HepG2 (cell line): ENCODE data around the gene COQ9. TPM values are rescaled to one million over a fixed set of nuclear protein-coding genes. Genes with fewer than 3 reads are reported as not detected.

Source experiments
- ATAC-seq: fragments of 200-7000 bp; cut with Tn5 transposase; 3 replicates; pipeline ENCODE4 v1.9.1; 2020; ENCODE audit warnings: mild to moderate bottlenecking, moderate library complexity
- BruUV-seq: library from RNA; stranded (reverse); fragments of 400-500 nt; replicated peaks from 2 replicates; lab custom pipeline; 2021; lab: Mats Ljungman, UMichigan
- CTCF ChIA-PET: fragments of 300-600 bp; formaldehyde crosslinking; extraction: SDS; loops from one replicate; lab custom pipeline; 2021; ENCODE audit warnings: low total read pairs, inconsistent platforms, low intra/inter-chr PET ratio; lab: Yijun Ruan, JAX
- POLR2A ChIA-PET: fragments of 350-600 bp; sonication (Branson Sonifier 250); formaldehyde crosslinking; loops from one replicate; lab custom pipeline; 2020; ENCODE audit warnings: antibody characterized with exemption, inconsistent platforms; lab: Yijun Ruan, JAX
- DNase-seq: peaks from one replicate; pipeline ENCODE4 v3.0.0-alpha.2; 2015; ENCODE audit warnings: low spot score
- FAIRE-seq: peaks from 3 replicates; lab custom pipeline; 2011; peaks lifted over from hg19 to GRCh38; lab: Jason Lieb, UNC
- H2AFZ ChIP-seq: one replicate; pipeline ENCODE4 v1.6.1; 2011; ENCODE audit warnings: low read length, inconsistent platforms
- H3K27ac ChIP-seq: fragments of 300-600 bp; 3 replicates; pipeline ENCODE4 v1.8.0; 2011; ENCODE audit warnings: mixed run types, mild to moderate bottlenecking, mixed read lengths, low read length, inconsistent platforms; ENCODE audit not compliant: insufficient read depth; ENCODE audit errors: extremely low read length
- H3K27me3 ChIP-seq, 2 experiments: fragments of 200-600 bp in 1 of 2; 2 replicates in 1 of 2; 3 replicates in 1 of 2; pipeline versions ENCODE4 v1.6.0 to v1.8.0; 2011; ENCODE audit warnings: low read length in 2 of 2, mild to moderate bottlenecking in 2 of 2, moderate library complexity in 2 of 2, inconsistent platforms in 1 of 2; ENCODE audit not compliant: insufficient read depth in 2 of 2, control insufficient read depth in 1 of 2
- H3K36me3 ChIP-seq, 2 experiments: fragments of 200-600 bp in 1 of 2; replicated peaks in 1 of 2; 2 replicates in 1 of 2; 3 replicates in 1 of 2; pipeline versions ENCODE4 v1.5.1 to v1.8.0; 2011; ENCODE audit warnings: low read length in 2 of 2, inconsistent platforms in 1 of 2; ENCODE audit not compliant: insufficient read depth in 2 of 2, control insufficient read depth in 1 of 2
- H3K4me1 ChIP-seq: 2 replicates; pipeline ENCODE4 v1.5.1; 2012; ENCODE audit warnings: low read length, inconsistent platforms; ENCODE audit not compliant: insufficient read depth
- H3K4me2 ChIP-seq: 2 replicates; pipeline ENCODE4 v1.6.0; 2011; ENCODE audit warnings: low read depth, low read length, inconsistent platforms
- H3K4me3 ChIP-seq, 3 experiments: fragments of 200-600 bp in 1 of 3; sonication (generic), shearing (Covaris generic) in 1 of 3; replicated peaks in 1 of 3; 2 replicates each; pipeline ENCODE4 v1.5.1; 2011 to 2016; ENCODE audit warnings: low read length in 3 of 3, inconsistent platforms in 2 of 3, low read depth in 2 of 3, mild to moderate bottlenecking in 2 of 3, control low read depth in 1 of 3, mixed read lengths in 1 of 3; ENCODE audit not compliant: insufficient read depth in 1 of 3
- H3K79me2 ChIP-seq: one replicate; pipeline ENCODE4 v1.6.1; 2011; ENCODE audit warnings: low read length, inconsistent platforms; ENCODE audit not compliant: insufficient read depth
- H3K9ac ChIP-seq: 2 replicates; pipeline ENCODE4 v1.6.0; 2011; ENCODE audit warnings: mild to moderate bottlenecking, low read depth, low read length, inconsistent platforms; ENCODE audit not compliant: insufficient read depth
- H3K9me3 ChIP-seq: 2 replicates; pipeline ENCODE4 v1.5.1; 2012; ENCODE audit warnings: mild to moderate bottlenecking, low read length
- H4K20me1 ChIP-seq: 2 replicates; pipeline ENCODE4 v1.6.0; 2011; ENCODE audit warnings: inconsistent platforms, mild to moderate bottlenecking, low read length, moderate library complexity; ENCODE audit not compliant: insufficient read depth
- HBP1 ChIP-seq: IDR thresholded peaks from 2 replicates; pipeline ENCODE4 v1.6.1; 2016; ENCODE audit warnings: low read depth, control low read depth
- KDM2A ChIP-seq: sonication (generic); formaldehyde crosslinking; IDR thresholded peaks from 2 replicates; pipeline ENCODE4 v1.4.0; 2020; ENCODE audit warnings: low read depth, missing genetic modification reagents, borderline replicate concordance
- KMT2A ChIP-seq: sonication (generic); formaldehyde crosslinking; IDR thresholded peaks from 2 replicates; pipeline ENCODE4 v1.4.0; 2020; ENCODE audit warnings: missing genetic modification reagents
- NCOA5 ChIP-seq: sonication (generic); formaldehyde crosslinking; IDR thresholded peaks from 2 replicates; pipeline ENCODE4 v1.4.0; 2020; ENCODE audit warnings: missing genetic modification reagents
- PPARG ChIP-seq: conservative IDR thresholded peaks from 2 replicates; pipeline ENCODE4 v1.6.1; 2016; ENCODE audit warnings: missing biosample characterization, missing genetic modification reagents
- RERE ChIP-seq: IDR thresholded peaks from 2 replicates; pipeline ENCODE4 v1.6.1; 2016; ENCODE audit warnings: low read depth, missing genetic modification reagents, missing compliant biosample characterization
- SOX13 ChIP-seq, 3 experiments: fragments of 450-650 bp in 1 of 3; sonication (generic) in 1 of 3; formaldehyde crosslinking in 1 of 3; IDR thresholded peaks in 2 of 3; conservative IDR thresholded peaks in 1 of 3; 2 replicates each; pipeline versions ENCODE4 v1.5.0 to v1.6.1; 2016 to 2020; ENCODE audit warnings: antibody characterized with exemption in 1 of 3, mild to moderate bottlenecking in 1 of 3, missing compliant biosample characterization in 1 of 3, missing genetic modification reagents in 1 of 3, moderate library complexity in 1 of 3
- SOX6 ChIP-seq, 2 experiments: fragments of 450-650 bp in 1 of 2; sonication (generic) in 1 of 2; formaldehyde crosslinking in 1 of 2; IDR thresholded peaks; 2 replicates each; pipeline versions ENCODE4 v1.4.0 to v1.6.1; 2017 to 2020; ENCODE audit warnings: antibody characterized with exemption in 1 of 2, mild to moderate bottlenecking in 1 of 2, missing genetic modification reagents in 1 of 2
- TBP ChIP-seq: sonication (generic); formaldehyde crosslinking; IDR thresholded peaks from 2 replicates; pipeline ENCODE4 v1.5.0; 2020; ENCODE audit warnings: missing genetic modification reagents
- YEATS2 ChIP-seq: sonication (generic); formaldehyde crosslinking; IDR thresholded peaks from 2 replicates; pipeline ENCODE4 v1.4.0; 2020; ENCODE audit warnings: missing genetic modification reagents, borderline replicate concordance
- ZFX ChIP-seq: sonication (generic); formaldehyde crosslinking; IDR thresholded peaks from 2 replicates; pipeline ENCODE4 v1.4.0; 2020; ENCODE audit warnings: mild to moderate bottlenecking, low read depth, missing genetic modification reagents, moderate library complexity
- ZNF121 ChIP-seq: sonication (generic); formaldehyde crosslinking; IDR thresholded peaks from 2 replicates; pipeline ENCODE4 v1.5.0; 2020; ENCODE audit warnings: mild to moderate bottlenecking, missing genetic modification reagents
- ZNF329 ChIP-seq: sonication (generic); formaldehyde crosslinking; IDR thresholded peaks from 2 replicates; pipeline ENCODE4 v1.9.0; 2021; ENCODE audit warnings: low read depth, mild to moderate bottlenecking, missing genetic modification reagents
- ZNF343 ChIP-seq: sonication (generic); formaldehyde crosslinking; IDR thresholded peaks from 2 replicates; pipeline ENCODE4 v1.4.0; 2020; ENCODE audit warnings: mild to moderate bottlenecking, missing genetic modification reagents
- WGBS: methylation state at CpG from one replicate; pipeline ENCODE4 v1.1.6; 2017; ENCODE audit warnings: low lambda C conversion rate; 5-methylcytosine and 5-hydroxymethylcytosine counted together
- in situ Hi-C: cut with HindIII; loops from 2 replicates; pipeline ENCODE4 v1.10.0; 2017; ENCODE audit warnings: low pct_unique_long_range_greater_than_20kb; ENCODE audit not compliant: extremely low pct_ligation_motif_present
- intact Hi-C: fragments of 100-400 bp; cut with micrococcal nuclease; formaldehyde crosslinking; loops from one replicate; pipeline ENCODE4 v1.10.0; 2022; ENCODE audit not compliant: unreplicated experiment
- polyA plus RNA-seq, 8 experiments: library from polyadenylated mRNA; depleted of rRNA in 3 of 8; stranded (reverse) in 7 of 8; unstranded in 1 of 8; fragments of >200 nt; fragmentation: Illumina TruSeq in 4 of 8; extraction: Trizol in 4 of 8; gene quantifications; 2 replicates each; pipeline versions ENCODE4 v1.2.1 to v1.2.3, GENCODE V29; 2011 to 2016; ENCODE audit warnings: low read depth in 4 of 8, missing spikeins in 1 of 8, mixed read lengths in 1 of 8; ENCODE audit not compliant: insufficient read depth in 1 of 8
- total RNA-seq, 5 experiments: library from RNA; depleted of rRNA; stranded (reverse); fragments of >200 nt; fragmentation: Illumina TruSeq; extraction: Trizol; gene quantifications; 2 replicates each; pipeline ENCODE4 v1.2.3, GENCODE V29; 2016; ENCODE audit warnings: low read depth in 1 of 5

The COQ9 gene
- total and polyA plus RNA-seq, 2 of the 13 experiments (the other 11 are each of a cell fraction or from before 2014, with no cell fraction given) = 57.5 to 108 TPM

- TF ChIP-seq RERE (CRISPR knock-in tag) (no peak), KMT2A (CRISPR knock-in tag) (no peak)
Measured at GRCh38 chr16:57486858-57487834, 39.9 kb downstream of the COQ9 start (continued).

GRCh38 chr16:57489229-57489628 lies 42.0 kb downstream of the COQ9 start:
- BruUV-seq = no TSS peak
- no peaks in the 10 kb centered on the region for H3K36me3 ChIP-seq
- ChIA-PET POLR2A (interaction anchor here (0.9 kb wide), 1 partner anchor 42 kb away, joined by 3 read pairs; the partner anchor contains the start of genes CIAPIN1 and COQ9), CTCF (no interaction called here)
- H3K9me3 ChIP-seq = no peaks in the 10 kb centered on the region
- in situ Hi-C loops = no loop called here
- FAIRE-seq = no peak
- no peak overlapping the region for H3K4me3 ChIP-seq
- no peaks in the 10 kb centered on the region for H4K20me1 ChIP-seq
- intact Hi-C loops = no loop called here
- no peak overlapping the region for H3K27ac ChIP-seq
- ATAC-seq = no peak
- H3K9ac ChIP-seq = no peak overlapping the region
- H3K4me2 ChIP-seq = no peak overlapping the region
- peaks cover 0 to 12% of the 10 kb centered on the region in 2 experiments; a peak in 3 of 5 replicates for H3K27me3 ChIP-seq
- H3K4me1 ChIP-seq = peaks cover 36% of the 10 kb centered on the region
- H3K79me2 ChIP-seq = peaks cover 17% of the 10 kb centered on the region
- 59% methylated on average over 3 of the region's 5 CpGs for WGBS
- no peak overlapping the region for H2AFZ ChIP-seq
- peak; percentile 50 for DNase-seq
- TF ChIP-seq TBP (CRISPR knock-in tag) (no peak), PPARG (CRISPR knock-in tag) (peak; percentile 65), HBP1 (CRISPR knock-in tag) (no peak), SOX13 (IDR thresholded peaks at IDR 0.05) (0 out of 2 replicates have a peak, but pooled peaks have one; percentile 10), SOX13 (CRISPR knock-in tag; conservative IDR thresholded peaks at IDR 0.05 in 1 of 2, IDR thresholded peaks at IDR 0.05 in 1 of 2) (peak in 1 of 2 experiments; percentile 45; a peak in 1 of 4 replicates), SOX6 (IDR thresholded peaks at IDR 0.05) (no peak), SOX6 (CRISPR knock-in tag; IDR thresholded peaks at IDR 0.05) (0 out of 2 replicates have a peak, but pooled peaks have one; percentile 17), KDM2A (CRISPR knock-in tag) (no peak), ZFX (no peak), ZNF329 (no peak), ZNF121 (CRISPR knock-in tag) (no peak), NCOA5 (CRISPR knock-in tag) (no peak), ZNF343 (CRISPR knock-in tag) (no peak), YEATS2 (CRISPR knock-in tag) (no peak)
